Right lobe of liver (tissue), 4 donors: ENCODE measurements around the gene ARHGAP22.

Experiments
- POLR2A ChIP-seq: fragments of 450-650 bp; IDR thresholded peaks from one replicate; pipeline ENCODE4 v1.6.1; 2017; ENCODE audit warnings: antibody characterized with exemption, mild to moderate bottlenecking
- TF ChIP-seq, protein P1 (sequence below), 4 donors: fragments of 200-600 bp in 3 of 4; fragments of 450-650 bp in 1 of 4; IDR thresholded peaks; one replicate each; pipeline versions ENCODE4 v1.5.1 to v1.8.0; 2016 to 2022; ENCODE audit warnings: antibody characterized with exemption in 4 of 4, mild to moderate bottlenecking in 2 of 4
- donor health status: DM: no; HTN: no; CAD: no.
- donor health status: DM: no; HTN: no; CAD: no.
- donor health status: DM: no; HTN: yes; CAD: no.

DNA sequence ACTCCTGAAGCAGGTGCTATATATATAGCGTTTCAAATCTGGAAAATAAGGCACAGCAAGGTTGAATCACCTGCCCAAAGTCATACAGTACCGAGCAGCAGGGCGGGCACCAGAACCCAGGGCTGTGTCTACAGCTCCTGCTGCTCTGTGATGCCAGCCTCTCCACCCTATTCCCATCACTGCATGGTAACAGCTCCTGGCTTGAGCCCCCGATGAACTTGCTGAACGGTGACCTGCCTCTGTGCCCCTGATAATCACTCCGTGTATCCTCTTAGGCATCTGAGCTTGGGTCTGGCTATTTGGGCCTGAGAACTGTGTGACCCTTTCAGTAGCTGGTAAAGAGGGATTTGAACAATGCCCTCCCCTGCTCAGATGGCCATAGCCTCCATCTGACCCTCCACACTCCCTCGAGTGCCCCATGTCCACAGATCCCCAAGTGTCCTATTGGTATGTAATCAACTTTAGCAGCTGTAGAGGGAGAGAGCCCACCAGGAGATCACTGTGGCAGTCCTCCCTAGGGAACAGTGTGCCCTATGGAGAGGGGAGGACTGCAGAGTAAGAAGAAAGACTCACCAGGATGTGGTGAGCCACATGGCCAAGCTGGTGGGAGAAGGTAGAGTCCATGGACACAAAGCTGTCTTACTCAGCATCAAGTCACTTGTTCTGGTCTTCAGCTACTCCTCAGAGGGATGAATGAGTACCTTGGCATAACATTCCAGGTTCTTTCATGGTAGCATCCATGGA, 1.1 kb upstream of the ARHGAP22 start:
- TF ChIP-seq, protein P1, sequence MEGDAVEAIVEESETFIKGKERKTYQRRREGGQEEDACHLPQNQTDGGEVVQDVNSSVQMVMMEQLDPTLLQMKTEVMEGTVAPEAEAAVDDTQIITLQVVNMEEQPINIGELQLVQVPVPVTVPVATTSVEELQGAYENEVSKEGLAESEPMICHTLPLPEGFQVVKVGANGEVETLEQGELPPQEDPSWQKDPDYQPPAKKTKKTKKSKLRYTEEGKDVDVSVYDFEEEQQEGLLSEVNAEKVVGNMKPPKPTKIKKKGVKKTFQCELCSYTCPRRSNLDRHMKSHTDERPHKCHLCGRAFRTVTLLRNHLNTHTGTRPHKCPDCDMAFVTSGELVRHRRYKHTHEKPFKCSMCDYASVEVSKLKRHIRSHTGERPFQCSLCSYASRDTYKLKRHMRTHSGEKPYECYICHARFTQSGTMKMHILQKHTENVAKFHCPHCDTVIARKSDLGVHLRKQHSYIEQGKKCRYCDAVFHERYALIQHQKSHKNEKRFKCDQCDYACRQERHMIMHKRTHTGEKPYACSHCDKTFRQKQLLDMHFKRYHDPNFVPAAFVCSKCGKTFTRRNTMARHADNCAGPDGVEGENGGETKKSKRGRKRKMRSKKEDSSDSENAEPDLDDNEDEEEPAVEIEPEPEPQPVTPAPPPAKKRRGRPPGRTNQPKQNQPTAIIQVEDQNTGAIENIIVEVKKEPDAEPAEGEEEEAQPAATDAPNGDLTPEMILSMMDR (IDR thresholded peaks at IDR 0.05), result no peak
- no peak for TF ChIP-seq POLR2A
